Spleen (tissue), 7 donors: ENCODE measurements around the gene CUTA.

Experiments
- POLR2AphosphoS5 ChIP-seq, 3 donors: sonication (generic); formaldehyde crosslinking; IDR thresholded peaks; one replicate each; pipeline ENCODE4 v1.5.1; 2017; ENCODE audit warnings: antibody characterized with exemption in 3 of 3
- TF ChIP-seq, protein P1 (sequence below), 11 experiments: fragments of 200-600 bp in 7 of 11; fragments of 450-650 bp in 4 of 11; sonication (generic) in 4 of 11; IDR thresholded peaks in 8 of 11; conservative IDR thresholded peaks in 3 of 11; 1 replicate in 7 of 11; 2 replicates in 4 of 11; pipeline versions ENCODE4 v1.4.0 to v1.8.0; 2016 to 2021; ENCODE audit warnings: antibody characterized with exemption in 11 of 11, inconsistent platforms in 4 of 11, mild to moderate bottlenecking in 1 of 11
- donor health status: DM: no; HTN: no; CAD: no; lungs with moderate emphysema.
- donor health status: DM: no; HTN: no; CAD: no.
- donor health status: DM: no; HTN: no; CAD: no.

DNA sequence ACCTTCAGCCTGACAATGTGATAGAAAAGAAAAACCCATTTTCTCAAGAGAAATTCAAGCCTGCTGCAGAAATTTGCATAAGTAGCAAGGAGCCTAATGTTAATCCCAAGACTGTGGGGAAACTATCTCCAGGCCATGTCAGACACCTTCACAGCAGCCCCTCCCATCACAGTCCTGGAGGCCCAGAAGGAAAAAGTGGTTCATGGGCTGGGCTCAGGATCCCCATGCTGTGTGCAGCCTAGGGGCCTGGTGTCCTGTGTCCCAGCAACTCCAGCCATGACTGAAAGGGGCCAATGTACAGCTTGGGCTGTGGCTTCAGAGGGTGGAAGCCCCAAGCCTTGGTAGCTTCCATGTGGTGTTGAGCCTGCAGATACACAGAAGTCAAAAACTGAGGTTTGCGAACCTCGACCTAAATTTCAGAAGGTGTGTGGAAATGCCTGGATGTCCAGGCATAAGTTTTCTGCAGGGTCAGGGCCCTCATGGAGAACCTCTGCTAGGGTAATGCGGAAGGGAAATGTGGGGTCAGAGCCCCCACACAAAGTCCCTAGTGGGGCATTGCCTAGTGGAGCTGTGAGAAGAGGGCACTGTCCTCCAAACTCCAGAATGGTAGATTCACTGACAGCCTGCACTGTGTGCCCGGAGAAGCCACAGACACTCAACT lies 48.3 kb upstream of the CUTA start:
- no peak for TF ChIP-seq POLR2AphosphoS5 (IDR thresholded peaks at IDR 0.05)
- TF ChIP-seq, protein P1, sequence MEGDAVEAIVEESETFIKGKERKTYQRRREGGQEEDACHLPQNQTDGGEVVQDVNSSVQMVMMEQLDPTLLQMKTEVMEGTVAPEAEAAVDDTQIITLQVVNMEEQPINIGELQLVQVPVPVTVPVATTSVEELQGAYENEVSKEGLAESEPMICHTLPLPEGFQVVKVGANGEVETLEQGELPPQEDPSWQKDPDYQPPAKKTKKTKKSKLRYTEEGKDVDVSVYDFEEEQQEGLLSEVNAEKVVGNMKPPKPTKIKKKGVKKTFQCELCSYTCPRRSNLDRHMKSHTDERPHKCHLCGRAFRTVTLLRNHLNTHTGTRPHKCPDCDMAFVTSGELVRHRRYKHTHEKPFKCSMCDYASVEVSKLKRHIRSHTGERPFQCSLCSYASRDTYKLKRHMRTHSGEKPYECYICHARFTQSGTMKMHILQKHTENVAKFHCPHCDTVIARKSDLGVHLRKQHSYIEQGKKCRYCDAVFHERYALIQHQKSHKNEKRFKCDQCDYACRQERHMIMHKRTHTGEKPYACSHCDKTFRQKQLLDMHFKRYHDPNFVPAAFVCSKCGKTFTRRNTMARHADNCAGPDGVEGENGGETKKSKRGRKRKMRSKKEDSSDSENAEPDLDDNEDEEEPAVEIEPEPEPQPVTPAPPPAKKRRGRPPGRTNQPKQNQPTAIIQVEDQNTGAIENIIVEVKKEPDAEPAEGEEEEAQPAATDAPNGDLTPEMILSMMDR (IDR thresholded peaks at IDR 0.05 in 8 of 11, conservative IDR thresholded peaks at IDR 0.05 in 3 of 11), result no peak
